ENCODE measurements around the gene KCTD12.
"Not testable (repeated sequence)": the region's sequence is repeated elsewhere in the genome, so short reads cannot be mapped to it uniquely, and the experiment has no call there.

The KCTD12 gene

DNA sequence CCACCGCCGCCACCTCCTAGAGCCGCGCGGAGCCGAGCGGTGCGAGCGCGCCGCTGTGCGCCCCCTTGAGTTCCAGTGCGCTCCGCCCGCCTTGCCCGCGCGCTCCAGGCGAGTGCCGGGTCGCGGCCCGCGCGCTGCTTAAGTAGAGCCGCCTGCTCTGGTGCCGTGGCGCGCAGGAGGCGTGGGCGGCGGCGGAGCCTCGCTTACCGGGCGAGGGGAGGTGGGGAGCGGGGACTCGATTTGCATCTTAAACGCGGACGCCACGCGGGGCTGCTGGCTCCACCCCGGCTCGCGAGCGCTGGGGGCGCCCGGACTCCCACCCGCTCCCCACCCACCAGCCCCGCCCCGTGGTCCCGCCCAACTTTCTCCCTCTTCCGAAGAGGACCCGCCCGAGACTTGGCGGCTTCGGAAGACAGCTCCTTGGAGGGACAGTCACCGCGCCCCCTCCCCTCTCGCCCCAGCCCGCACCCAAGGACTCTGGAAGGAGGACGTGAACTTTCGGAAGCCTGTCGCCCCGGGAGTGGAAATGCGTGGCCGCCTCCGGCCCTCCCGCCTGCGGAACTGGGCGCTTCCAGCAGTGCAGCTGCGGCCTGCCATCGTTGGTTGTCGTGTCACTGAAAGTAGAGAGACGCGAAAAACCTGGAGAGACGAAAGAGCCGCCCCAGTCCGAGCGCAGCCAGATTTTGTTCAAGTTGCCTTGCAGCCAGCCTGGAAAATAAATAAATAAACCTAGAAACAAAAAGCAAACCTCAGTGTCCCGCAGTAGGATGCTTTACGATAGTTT, at the start of gene KCTD12:
Gene KCTD12 (minus strand): TSS at position 114 of the 784 bp plus-strand sequence. CDS start 257 bp downstream, outside the sequence.
- DNase-seq (ENCODE audit: low spot score) = peak; percentile 62

DNA sequence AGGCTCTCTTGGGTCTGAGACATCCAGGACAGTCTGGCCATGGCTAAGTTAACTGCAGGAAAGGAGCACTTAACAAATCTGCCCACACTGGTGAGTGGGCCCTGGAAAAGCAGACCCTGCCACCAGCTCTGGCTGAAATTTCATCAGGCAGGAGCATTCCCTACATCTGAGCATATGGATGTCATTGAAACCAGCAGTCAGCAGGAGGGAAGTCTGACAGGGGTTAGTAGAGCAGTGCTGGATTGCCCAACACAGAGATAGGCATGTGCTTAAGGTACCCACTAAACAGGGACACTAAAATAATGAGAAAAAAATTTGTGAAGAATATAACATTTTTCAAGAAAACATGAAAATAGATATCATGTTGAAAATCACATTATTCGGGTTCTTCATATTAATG, 48.5 kb upstream of the KCTD12 start:
- DNase-seq (ENCODE audit: low spot score) = peak; percentile 7

DNA sequence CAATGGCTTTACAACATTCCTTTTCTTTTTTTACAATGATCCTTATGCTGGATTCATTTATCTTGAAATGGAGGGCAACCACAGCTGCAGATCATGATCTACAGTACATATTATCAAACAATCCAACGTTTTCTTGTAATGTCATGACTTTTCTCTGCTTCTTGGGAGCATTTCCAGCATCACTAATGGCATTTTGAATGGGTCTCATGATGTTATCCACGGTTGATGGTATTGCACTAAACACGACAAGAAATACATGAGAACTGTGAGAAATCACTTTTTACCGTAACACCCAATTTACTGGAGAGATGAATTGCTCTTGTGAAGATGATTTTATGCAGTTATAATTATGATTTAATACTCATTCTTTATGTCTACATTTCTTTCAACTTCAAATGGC, 45.9 kb upstream of the KCTD12 start:
- no peak for DNase-seq (ENCODE audit: low spot score)

DNA sequence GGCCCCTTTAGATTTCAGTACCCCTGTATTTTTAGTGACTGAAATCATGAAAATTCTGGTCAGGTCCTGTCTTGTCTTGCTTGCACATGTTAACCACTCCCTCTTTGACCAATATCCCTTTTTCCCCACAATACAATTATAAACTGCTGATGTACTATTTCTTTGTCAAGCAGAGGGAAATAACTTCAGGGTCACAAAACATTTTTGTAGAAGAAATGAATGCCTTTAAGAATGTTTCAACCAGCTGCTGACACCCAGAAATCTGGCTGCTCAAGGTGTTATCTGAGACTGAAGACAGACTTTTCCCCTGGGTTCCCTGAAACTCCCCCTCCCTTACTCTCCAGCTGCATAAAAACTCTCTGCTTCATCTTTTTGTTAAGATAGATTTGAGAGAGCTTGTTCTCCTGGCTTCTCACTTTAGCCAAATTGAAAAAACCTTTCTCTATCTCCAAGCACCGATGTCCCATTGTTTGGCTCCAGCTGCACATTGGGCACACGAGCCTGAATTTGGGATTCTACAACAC, 43.7 kb upstream of the KCTD12 start:
- no peak for DNase-seq (ENCODE audit: low spot score)

DNA sequence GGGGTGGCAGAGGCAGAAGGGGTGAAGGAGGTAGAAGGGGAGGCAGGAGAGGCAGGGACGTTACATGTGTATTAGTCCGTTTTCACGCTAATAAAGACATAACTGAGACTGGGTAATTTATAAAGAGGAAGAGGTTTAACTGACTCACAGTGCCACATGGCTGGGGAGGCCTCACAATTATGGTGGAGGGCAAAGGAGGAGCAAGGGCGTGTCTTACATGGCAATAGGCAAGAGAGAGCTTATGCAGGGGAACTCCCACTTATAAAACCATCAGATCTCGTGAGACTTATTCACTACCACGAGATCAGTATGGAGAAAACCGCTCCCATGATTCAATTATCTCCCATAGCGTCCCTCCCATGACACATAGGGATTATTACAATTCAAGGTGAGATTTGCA, 43.1 kb upstream of the KCTD12 start:
- no peak for DNase-seq (ENCODE audit: low spot score)

DNA sequence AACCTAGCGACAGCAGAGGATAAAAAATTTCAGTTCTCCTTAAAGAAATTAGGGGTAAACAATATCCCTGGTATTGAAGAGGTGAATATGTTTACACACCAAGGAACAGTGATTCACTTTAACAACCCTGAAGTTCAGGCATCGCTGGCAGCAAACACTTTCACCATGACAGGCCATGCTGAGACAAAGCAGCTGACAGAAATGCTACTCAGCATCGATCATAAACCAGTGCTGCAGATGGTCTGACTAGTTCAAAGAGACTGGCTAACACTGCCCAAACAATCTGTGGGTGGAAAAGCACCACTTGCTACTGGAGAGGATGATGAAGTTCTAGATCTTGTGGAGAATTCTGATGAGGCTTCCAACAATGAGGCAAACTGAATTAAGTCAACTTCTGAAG, 42.3 kb upstream of the KCTD12 start:
- no peak for DNase-seq (ENCODE audit: low spot score)

DNA sequence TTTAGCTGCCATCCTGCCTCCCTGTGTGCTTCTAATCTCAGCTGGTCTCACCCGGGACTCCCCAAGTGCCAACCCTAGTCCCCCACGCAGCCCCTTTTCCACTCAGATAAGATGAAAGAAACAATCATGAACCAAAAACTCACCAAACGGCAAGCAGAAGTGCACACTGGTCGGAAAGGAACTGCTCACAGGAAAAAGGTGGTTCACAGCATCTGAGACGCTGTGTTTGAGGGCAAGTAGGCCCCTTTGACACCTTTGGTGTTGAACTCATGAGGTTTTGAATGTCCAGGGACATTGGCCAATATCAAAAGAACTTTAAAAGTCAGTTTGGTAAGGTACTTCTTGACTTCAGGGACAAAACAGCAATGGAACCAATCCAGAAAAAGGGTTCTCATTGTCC, 41.8 kb upstream of the KCTD12 start:
- no peak for DNase-seq (ENCODE audit: low spot score)

DNA sequence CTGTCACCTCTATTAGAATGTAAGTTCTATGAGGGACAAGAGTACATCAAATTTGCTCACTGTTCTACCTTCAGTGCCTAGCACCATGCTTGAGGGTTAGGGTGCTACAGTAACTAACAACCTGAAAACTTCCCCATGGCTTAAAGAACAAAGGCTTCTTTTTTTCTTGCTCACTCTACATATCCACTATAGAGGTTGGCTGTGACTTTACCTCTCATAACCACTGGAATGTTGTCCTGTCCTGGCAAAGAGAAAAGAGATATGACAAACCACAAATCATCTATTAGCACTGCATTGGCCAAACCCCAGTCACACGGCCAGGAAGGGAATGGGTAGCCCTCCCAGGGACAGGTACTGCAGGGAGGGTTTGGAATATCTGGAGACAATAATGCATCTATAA, 38.9 kb upstream of the KCTD12 start:
- no peak for DNase-seq (ENCODE audit: low spot score)

DNA sequence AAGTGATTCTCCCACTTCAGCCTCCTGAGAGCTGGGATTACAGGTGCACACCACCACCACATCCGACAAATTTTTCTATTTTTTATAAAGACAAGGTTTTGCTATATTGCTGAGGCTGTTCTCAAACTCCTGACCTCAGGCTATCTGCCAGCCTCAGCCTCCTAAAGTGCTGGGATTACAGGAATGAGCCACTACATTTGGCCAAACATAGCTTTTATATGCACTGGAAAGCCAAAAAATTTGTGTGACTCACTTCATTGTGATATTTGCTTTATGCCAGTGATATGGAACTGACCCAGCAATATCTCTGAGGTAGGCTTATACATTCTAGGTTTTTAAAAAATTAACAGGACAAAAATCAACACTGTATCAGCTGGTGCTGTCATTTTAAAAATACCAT, 35.3 kb upstream of the KCTD12 start:
- no peak for DNase-seq (ENCODE audit: low spot score)

DNA sequence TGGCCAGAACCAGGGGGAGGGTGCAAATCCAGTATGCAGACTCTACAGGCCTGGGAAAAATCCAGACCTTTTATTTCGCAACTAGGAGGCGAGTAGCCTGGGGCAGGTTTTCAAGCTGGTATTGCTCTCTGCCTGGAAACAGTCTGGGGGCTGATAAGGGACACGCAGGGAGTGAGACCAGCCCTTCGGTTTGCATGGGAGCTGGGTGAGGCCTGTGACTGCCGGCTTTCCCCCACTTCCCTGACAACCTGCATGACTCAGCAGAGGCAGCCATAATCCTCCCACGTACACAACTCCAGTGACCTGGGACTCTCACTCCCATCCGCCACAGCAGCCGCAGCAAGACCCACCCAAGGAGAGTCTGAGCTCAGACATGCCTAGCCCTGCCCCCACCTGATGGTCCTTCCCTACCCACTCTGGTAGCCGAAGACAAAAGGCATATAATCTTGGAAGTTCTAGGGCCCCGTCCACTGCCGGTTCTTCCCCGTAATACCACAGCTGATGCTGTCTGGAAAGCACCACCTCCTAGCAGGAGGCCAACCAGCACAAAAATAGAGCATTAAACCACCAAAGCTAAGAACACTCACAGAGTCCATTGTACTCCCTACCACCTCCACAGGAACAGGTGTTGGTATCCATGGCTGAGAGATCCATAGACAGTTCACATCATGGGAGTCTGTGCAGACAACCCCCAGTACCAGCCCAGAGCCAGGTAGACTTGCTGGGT, 31.7 kb upstream of the KCTD12 start:
- peak; percentile 34 for DNase-seq (ENCODE audit: low spot score)

DNA sequence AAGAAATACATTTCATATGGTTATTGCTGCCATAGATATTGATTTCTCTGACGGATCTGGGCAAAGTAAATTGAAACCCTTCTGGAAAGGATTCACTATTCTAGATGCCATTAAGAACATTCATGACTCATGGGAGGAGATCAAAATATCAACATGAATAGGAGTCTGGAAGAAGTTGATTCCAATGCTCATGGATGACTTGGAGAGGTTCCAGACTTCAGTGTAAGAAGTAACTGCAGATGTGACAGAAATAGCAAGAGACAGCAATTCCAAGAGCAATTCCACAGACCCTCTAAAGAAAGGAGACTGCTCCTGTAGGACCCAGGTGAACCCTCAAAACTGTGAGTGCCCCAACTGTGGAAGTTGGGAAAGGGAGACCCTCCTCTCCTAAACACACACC, 30.9 kb upstream of the KCTD12 start:
- DNase-seq (ENCODE audit: low spot score) = no peak

DNA sequence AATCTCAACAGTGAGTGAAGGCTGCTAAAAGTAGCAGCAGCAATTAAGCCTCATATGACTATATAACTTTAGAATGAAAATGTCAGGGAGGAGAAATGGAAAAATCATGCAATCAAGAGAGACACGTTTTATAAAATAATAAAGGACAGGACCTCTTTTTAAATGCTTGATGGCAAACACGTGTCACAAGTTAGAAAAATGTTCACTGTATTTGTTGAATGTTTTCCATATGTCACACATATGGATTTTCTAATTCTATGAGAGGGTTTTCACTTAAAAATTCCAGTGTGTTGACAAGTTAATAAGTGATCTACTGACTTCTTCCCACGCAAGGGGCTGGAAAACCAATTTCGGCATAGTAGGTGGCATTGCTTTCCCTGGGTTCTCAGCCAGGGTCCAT, 27.7 kb upstream of the KCTD12 start:
- DNase-seq (ENCODE audit: low spot score) = no peak

DNA sequence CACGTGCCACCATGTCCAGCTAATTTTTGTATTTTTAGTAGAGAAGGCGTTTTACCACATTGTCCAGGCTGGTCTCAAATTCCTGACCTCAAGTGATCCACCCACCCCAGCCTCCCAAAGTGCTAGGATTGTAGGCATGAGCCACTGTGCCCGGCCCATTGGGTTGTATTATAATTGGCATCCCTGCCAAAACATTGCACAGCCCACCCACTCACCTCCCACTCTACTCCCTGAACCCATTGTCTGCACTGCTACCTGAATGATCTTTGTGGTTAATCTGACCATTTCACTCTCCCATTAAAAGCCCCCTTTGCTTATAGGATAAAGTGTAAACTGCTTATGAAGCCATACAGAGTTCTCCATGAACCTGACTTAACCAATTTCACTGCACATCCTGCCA, 26.3 kb upstream of the KCTD12 start:
- DNase-seq (ENCODE audit: low spot score) = no peak

DNA sequence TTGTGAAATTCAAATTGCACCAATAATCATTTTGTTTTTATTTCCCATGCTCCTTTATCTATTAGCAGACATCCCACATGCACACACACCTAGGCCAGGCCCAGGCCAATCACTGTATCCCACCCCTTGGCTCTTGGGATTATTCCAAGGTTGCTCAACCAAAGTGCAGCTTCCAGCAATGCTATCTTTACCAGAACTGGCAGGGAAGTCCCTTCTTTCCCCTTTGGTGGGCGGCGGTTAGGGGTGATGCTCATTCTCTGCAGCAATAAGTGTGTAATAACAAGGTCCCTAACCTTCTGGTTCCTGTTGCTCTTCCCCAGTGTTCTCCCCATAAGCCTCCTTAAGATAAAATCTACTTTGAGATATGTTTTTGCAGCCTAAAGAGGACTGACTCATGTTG, 18.3 kb upstream of the KCTD12 start:
- no peak for DNase-seq (ENCODE audit: low spot score)

DNA sequence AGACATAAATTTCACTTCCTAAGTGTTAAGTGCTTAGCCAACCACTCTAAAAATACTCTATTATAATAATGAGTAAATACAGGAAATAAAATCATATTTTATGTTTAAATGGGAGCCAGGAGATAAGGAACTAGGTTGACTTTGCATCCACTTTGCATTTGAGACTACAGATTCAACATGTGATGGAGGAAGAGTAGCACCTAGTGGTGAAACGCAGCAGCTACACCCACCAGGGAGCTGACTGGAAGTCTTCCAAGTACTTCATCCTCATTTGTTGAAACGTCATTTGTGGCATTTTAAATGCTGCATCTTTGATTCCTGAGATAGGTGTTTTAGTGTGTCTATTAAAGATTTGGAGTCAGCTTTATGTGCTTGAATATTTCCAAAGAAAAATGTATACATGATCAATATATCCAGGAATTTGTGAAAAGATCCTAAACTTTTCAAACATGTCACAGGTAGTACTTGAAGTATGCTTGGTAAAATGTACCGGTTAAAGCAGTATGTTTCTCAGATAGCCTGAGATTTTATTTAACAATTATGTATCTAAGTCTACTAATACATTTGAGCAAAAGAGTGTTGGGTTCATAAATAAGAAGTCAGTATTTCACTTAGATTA, 17.4 kb upstream of the KCTD12 start:
- peak; percentile 78 for DNase-seq (ENCODE audit: low spot score)

DNA sequence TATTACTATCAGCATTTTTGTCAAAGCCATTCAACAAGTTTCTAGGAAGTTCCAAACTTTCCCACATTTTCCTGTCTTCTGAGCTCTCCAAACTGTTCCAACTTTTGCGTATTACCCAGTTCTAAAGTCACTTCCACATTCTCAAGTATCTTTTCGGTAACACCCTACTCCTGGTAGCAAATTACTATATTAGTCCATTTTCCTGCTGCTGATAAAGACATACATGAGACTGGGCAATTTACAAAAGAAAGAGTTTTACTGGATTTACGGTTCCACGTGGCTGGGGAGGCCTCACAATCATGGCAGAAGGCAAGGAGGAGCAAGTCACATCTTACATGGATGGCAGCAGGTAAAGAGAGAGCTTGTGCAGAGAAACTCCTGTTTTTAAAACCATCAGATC, 12.9 kb upstream of the KCTD12 start:
- not testable (repeated sequence) for DNase-seq (ENCODE audit: low spot score)

DNA sequence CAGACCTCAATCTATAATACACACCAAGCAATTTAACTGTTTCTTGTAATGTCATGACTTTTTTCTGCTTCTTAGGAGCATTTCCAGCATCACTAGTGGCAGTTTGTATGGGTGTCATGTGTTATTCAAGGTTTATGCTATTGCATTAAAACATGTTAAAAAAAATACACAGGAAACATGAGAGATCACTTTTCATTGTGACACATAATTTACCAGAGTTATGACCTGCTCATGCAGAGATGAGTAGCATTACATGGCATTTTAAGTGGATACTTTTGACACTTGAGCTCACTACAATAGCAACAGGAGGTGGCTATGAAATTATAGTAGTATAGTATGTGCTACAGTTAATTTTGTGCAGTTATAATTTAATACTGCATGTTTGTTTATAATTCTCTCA, 11.0 kb upstream of the KCTD12 start:
- DNase-seq (ENCODE audit: low spot score) = not testable (repeated sequence)

DNA sequence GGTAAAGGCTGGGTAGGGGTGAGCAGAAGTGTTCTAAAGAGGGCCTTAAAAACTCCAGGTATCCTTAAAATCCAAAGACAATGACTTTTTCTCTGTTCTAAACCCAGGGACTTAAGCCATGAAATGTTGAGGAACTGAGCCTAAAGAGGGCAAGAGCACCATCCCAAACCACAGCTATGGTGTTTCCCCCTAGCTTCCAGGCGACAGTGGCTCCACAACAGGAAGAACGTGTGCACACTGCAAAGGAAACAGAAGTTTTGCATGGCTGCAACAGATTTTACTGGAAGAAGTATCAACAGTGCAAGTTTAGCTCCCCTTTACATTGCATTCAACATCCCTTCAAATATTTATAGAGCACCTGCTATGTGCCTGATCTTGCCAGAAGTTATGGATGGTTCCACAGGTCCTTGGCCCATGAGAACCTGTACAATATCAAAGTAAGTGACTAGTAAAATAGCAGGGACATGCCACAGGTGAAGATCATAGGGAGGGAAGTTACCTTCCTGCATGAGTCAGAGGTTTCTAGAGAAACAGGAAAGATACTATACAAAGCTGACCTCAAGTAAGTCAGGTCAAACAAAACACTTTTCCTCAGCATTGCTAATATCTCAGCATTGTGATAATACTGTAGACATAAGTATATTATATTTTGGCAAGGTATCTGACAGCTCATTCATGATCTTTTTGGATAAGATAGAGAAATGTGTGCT, 8.4 kb upstream of the KCTD12 start:
- no peak for DNase-seq (ENCODE audit: low spot score)

DNA sequence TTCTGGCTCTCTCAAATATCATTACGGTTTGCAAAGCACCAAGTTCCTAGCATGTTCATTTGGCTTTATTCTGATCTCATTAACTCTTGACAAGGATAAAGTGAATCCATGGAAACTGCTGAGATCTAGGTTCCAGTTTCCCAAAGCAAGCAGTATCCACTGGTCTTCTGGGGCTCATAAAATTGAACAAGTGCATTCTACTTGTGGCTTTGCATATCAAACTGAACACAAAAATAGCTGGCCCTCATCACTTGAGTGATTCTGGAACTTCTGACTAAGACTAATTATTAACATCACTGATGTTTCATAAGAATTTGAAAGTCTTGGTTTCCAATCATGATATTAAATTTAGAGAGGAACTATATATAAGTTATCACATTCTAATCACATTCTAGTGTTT, 6.3 kb upstream of the KCTD12 start:
- DNase-seq (ENCODE audit: low spot score) = no peak

DNA sequence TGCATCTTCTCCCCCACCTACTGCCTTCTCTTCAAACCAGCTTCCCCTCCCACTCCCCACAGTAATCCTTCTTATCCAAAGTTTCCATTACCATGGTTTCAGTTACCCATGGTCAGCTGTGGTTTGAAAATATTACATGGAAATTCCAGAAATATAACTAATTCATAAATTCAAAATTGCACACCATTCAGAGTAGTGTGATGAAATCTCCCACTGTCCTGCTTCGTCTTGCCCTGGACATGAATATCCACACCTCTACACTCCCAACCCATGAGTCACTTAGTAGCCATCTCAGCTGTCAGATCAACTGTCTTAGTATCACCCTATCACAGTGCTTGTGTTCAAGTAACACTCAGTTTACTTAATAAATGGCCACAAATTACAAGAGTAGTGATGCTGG, 3.8 kb upstream of the KCTD12 start:
- DNase-seq (ENCODE audit: low spot score) = no peak

DNA sequence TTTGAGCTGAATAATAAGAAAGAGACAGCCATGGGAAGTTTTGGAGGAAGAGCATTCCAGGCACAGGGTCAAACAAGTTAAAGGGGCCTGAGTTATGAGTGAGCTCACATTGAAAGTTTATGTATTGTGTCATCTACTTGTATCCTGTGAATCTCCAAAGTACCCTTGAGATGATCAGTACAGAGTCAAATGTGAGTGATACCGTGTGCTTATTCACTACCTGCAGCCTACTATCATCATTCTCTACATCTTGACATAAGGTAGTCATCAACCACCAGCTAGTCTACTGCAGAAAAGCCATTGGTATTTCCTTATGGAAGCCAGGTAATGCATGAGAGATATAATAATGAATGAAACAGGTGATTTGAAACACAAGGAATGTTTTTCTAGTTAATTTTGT, 3.0 kb upstream of the KCTD12 start:
- DNase-seq (ENCODE audit: low spot score) = no peak

DNA sequence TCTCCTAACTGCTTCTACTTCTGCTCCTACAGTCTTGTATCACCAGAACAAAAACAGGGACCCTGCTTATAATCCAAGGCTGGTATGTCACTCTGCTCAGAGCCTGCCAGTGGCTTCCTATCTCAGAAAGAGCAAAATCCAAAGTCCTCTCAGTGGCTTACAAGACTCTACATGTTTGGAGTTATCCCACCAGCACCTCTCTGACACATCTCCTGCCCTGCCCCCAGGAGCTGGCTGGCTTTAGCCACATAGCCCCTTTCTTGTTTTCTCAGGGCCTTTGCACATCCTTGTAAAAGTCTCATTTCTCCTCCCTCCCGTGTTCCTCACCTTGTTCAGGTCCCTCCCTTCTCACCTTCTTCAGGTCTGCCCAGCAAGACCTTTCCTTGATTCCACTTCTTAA, 2.2 kb upstream of the KCTD12 start:
- no peak for DNase-seq (ENCODE audit: low spot score)

All from AG08395 (cell line).